ENCODE results near the gene MFF. TPM values are rescaled to one million over a fixed set of nuclear protein-coding genes. Genes with fewer than 3 reads are reported as not detected.

The MFF gene
- total and polyA plus RNA-seq, 2 donors (not counting 1 experiment from before 2014, with no cell fraction given) = 77.9 to 174 TPM

GRCh38 chr2:227397562-227397961 is 72.5 kb downstream of the MFF start:
- Histone ChIP-seq H3K27ac (ENCODE audit: insufficient read depth, low read length) (no peak overlapping the region), H3K9me3 (ENCODE audit: control insufficient read depth, insufficient read depth, low read depth, low read length) (no peaks in the 10 kb centered on the region), H3K4me3 (replicated peaks in 1 of 4; ENCODE audit: control extremely low read depth in 1 of 4, insufficient read depth in 1 of 4, low read depth in 3 of 4, low read length in 4 of 4) (no peak overlapping the region), H3K4me1 (ENCODE audit: control insufficient read depth, extremely low read depth, insufficient read depth, low read length) (no peaks in the 10 kb centered on the region), H2AFZ (ENCODE audit: low read length) (no peak overlapping the region), H3K79me2 (ENCODE audit: control insufficient read depth, insufficient read depth, low read length) (no peaks in the 10 kb centered on the region), H3K27me3 (ENCODE audit: control insufficient read depth, insufficient read depth, low read length) (no peaks in the 10 kb centered on the region), H3K4me2 (ENCODE audit: extremely low read depth, insufficient read depth, low read length) (no peak overlapping the region), H3K36me3 (ENCODE audit: control insufficient read depth, insufficient read depth, low read length) (no peaks in the 10 kb centered on the region), H4K20me1 (ENCODE audit: control insufficient read depth, extremely low read depth, insufficient read depth, low read length) (no peaks in the 10 kb centered on the region), H3K9ac (ENCODE audit: insufficient read depth, low read length) (no peak overlapping the region)
- TF ChIP-seq EZH2 (IDR thresholded peaks at IDR 0.05; ENCODE audit: low read length, missing control alignments) = no peak
- TF ChIP-seq, protein P1, sequence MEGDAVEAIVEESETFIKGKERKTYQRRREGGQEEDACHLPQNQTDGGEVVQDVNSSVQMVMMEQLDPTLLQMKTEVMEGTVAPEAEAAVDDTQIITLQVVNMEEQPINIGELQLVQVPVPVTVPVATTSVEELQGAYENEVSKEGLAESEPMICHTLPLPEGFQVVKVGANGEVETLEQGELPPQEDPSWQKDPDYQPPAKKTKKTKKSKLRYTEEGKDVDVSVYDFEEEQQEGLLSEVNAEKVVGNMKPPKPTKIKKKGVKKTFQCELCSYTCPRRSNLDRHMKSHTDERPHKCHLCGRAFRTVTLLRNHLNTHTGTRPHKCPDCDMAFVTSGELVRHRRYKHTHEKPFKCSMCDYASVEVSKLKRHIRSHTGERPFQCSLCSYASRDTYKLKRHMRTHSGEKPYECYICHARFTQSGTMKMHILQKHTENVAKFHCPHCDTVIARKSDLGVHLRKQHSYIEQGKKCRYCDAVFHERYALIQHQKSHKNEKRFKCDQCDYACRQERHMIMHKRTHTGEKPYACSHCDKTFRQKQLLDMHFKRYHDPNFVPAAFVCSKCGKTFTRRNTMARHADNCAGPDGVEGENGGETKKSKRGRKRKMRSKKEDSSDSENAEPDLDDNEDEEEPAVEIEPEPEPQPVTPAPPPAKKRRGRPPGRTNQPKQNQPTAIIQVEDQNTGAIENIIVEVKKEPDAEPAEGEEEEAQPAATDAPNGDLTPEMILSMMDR (conservative IDR thresholded peaks at IDR 0.05 in 1 of 2, IDR thresholded peaks at IDR 0.05 in 1 of 2; ENCODE audit: low read depth in 1 of 2, low read length in 2 of 2) = no peak
- DNase-seq (ENCODE audit: low read depth in 2 of 2) = no peak

GRCh38 chr2:227398684-227399670 is 73.9 kb downstream of the MFF start:
- no peak overlapping the region for H3K9ac ChIP-seq (ENCODE audit: insufficient read depth, low read length)
- no peak for DNase-seq (ENCODE audit: low read depth in 2 of 2)
- H3K79me2 ChIP-seq (ENCODE audit: control insufficient read depth, insufficient read depth, low read length) = no peaks in the 10 kb centered on the region
- no peak overlapping the region for H3K4me3 ChIP-seq (replicated peaks in 1 of 4; ENCODE audit: control extremely low read depth in 1 of 4, insufficient read depth in 1 of 4, low read depth in 3 of 4, low read length in 4 of 4)
- H3K4me1 ChIP-seq (ENCODE audit: control insufficient read depth, extremely low read depth, insufficient read depth, low read length) = no peaks in the 10 kb centered on the region
- no peaks in the 10 kb centered on the region for H3K27me3 ChIP-seq (ENCODE audit: control insufficient read depth, insufficient read depth, low read length)
- no peak for TF ChIP-seq EZH2 (IDR thresholded peaks at IDR 0.05; ENCODE audit: low read length, missing control alignments)
- TF ChIP-seq, protein P1 (conservative IDR thresholded peaks at IDR 0.05 in 1 of 2, IDR thresholded peaks at IDR 0.05 in 1 of 2; ENCODE audit: low read depth in 1 of 2, low read length in 2 of 2) = no peak
- H3K4me2 ChIP-seq (ENCODE audit: extremely low read depth, insufficient read depth, low read length) = no peak overlapping the region
- H3K9me3 ChIP-seq (ENCODE audit: control insufficient read depth, insufficient read depth, low read depth, low read length) = no peaks in the 10 kb centered on the region
- no peaks in the 10 kb centered on the region for H4K20me1 ChIP-seq (ENCODE audit: control insufficient read depth, extremely low read depth, insufficient read depth, low read length)
- no peaks in the 10 kb centered on the region for H3K36me3 ChIP-seq (ENCODE audit: control insufficient read depth, insufficient read depth, low read length)
- no peak overlapping the region for H3K27ac ChIP-seq (ENCODE audit: insufficient read depth, low read length)
- H2AFZ ChIP-seq (ENCODE audit: low read length) = no peak overlapping the region

- Histone ChIP-seq H3K9ac (ENCODE audit: insufficient read depth, low read length) (no peak overlapping the region), H3K4me1 (ENCODE audit: control insufficient read depth, extremely low read depth, insufficient read depth, low read length) (no peaks in the 10 kb centered on the region)
Observed at GRCh38 chr2:227401550-227401949, 76.5 kb downstream of the MFF start.

More at GRCh38 chr2:227401550-227401949, 76.5 kb downstream of the MFF start:
- Histone ChIP-seq H3K4me2 (ENCODE audit: extremely low read depth, insufficient read depth, low read length) (no peak overlapping the region), H3K79me2 (ENCODE audit: control insufficient read depth, insufficient read depth, low read length) (no peaks in the 10 kb centered on the region), H3K9me3 (ENCODE audit: control insufficient read depth, insufficient read depth, low read depth, low read length) (no peaks in the 10 kb centered on the region), H2AFZ (ENCODE audit: low read length) (no peak overlapping the region), H4K20me1 (ENCODE audit: control insufficient read depth, extremely low read depth, insufficient read depth, low read length) (no peaks in the 10 kb centered on the region), H3K27ac (ENCODE audit: insufficient read depth, low read length) (no peak overlapping the region), H3K4me3 (replicated peaks in 1 of 4; ENCODE audit: control extremely low read depth in 1 of 4, insufficient read depth in 1 of 4, low read depth in 3 of 4, low read length in 4 of 4) (no peak overlapping the region), H3K27me3 (ENCODE audit: control insufficient read depth, insufficient read depth, low read length) (no peaks in the 10 kb centered on the region), H3K36me3 (ENCODE audit: control insufficient read depth, insufficient read depth, low read length) (no peaks in the 10 kb centered on the region)
- no peak for DNase-seq (ENCODE audit: low read depth in 2 of 2)
- TF ChIP-seq, protein P1 (conservative IDR thresholded peaks at IDR 0.05 in 1 of 2, IDR thresholded peaks at IDR 0.05 in 1 of 2; ENCODE audit: low read depth in 1 of 2, low read length in 2 of 2) = no peak
- TF ChIP-seq EZH2 (IDR thresholded peaks at IDR 0.05; ENCODE audit: low read length, missing control alignments) = no peak

Data from fibroblast of lung (primary cell).